ENCODE data around the gene CCDC54.

GRCh38 chr3:107384428-107384827 is 7.2 kb downstream of the CCDC54 start:
- no peak for TF ChIP-seq CTCF (conservative IDR thresholded peaks at IDR 0.05; ENCODE audit: low read length)
- no peak for TF ChIP-seq EZH2phosphoT487 (IDR thresholded peaks at IDR 0.05; ENCODE audit: borderline replicate concordance)

Data from Loucy (cell line).